ENCODE results near the gene SLC25A47.
"Not testable (repeated sequence)": the region's sequence is repeated elsewhere in the genome, so short reads cannot be mapped to it uniquely, and the experiment has no call there.

SLC25A47 gene

GRCh38 chr14:100290607-100291304 is 32.4 kb upstream of the SLC25A47 start:
- DNase-seq = no peak

- no peak for DNase-seq
Measured at GRCh38 chr14:100291305-100292075, 31.6 kb upstream of the SLC25A47 start.

- DNase-seq = no peak
Measured at GRCh38 chr14:100292301-100292775, 30.8 kb upstream of the SLC25A47 start.

GRCh38 chr14:100292776-100293461 is 30.2 kb upstream of the SLC25A47 start:
- DNase-seq = no peak

- DNase-seq = no peak
Measured at GRCh38 chr14:100293497-100294212, 29.5 kb upstream of the SLC25A47 start.

GRCh38 chr14:100294213-100294962 is 28.8 kb upstream of the SLC25A47 start:
- no peak for DNase-seq

GRCh38 chr14:100294963-100295330 is 28.2 kb upstream of the SLC25A47 start:
- no peak for DNase-seq

- no peak for DNase-seq
Measured at GRCh38 chr14:100295376-100296105, 27.6 kb upstream of the SLC25A47 start.

GRCh38 chr14:100296106-100296651 is 27.0 kb upstream of the SLC25A47 start:
- DNase-seq = no peak

GRCh38 chr14:100296729-100297128 is 26.4 kb upstream of the SLC25A47 start:
- not testable (repeated sequence) for DNase-seq

- DNase-seq = no peak
Measured at GRCh38 chr14:100297320-100298300, 25.5 kb upstream of the SLC25A47 start.

GRCh38 chr14:100298551-100299237 is 24.4 kb upstream of the SLC25A47 start:
- no peak for DNase-seq

GRCh38 chr14:100299238-100299560 is 23.9 kb upstream of the SLC25A47 start:
- DNase-seq = no peak

GRCh38 chr14:100302616-100303015 is 20.5 kb upstream of the SLC25A47 start:
- DNase-seq = no peak

- no peak for DNase-seq
Measured at GRCh38 chr14:100303179-100303578, 20.0 kb upstream of the SLC25A47 start.

- no peak for DNase-seq
Measured at GRCh38 chr14:100303925-100304324, 19.2 kb upstream of the SLC25A47 start.

GRCh38 chr14:100304825-100305323 is 18.3 kb upstream of the SLC25A47 start:
- DNase-seq = peak; percentile 81

GRCh38 chr14:100305324-100306100 is 17.6 kb upstream of the SLC25A47 start:
- DNase-seq = peak; percentile 27
